ENCODE measurements around the gene HFE. TPM values are rescaled to one million over a fixed set of nuclear protein-coding genes. Genes with fewer than 3 reads are reported as not detected.
"Not testable (repeated sequence)": the region's sequence is repeated elsewhere in the genome, so short reads cannot be mapped to it uniquely, and the experiment has no call there.

The HFE gene
- total RNA-seq, result 1 to 10 TPM in 1 of 2 experiments, under 1 TPM in 1; 0.57 to 1.4 TPM

GRCh38 chr6:26087284-26088115 is at the start of gene HFE:
Gene HFE (plus strand): TSS chr6:26087429. CDS start chr6:26087441, 12 bp downstream.
- intact Hi-C loops (cut with micrococcal nuclease), result no loop called here
- Mint-ChIP-seq H3K36me3 (ENCODE audit: low read depth) (peaks cover 1% of the 10 kb centered on the region), H3K4me3 (peak within 1 kb of the TSS; percentile 77), H3K27ac (peak within 1 kb of the TSS; percentile 59), H3K9me3 (no peaks in the 10 kb centered on the region), H3K4me1 (ENCODE audit: low read depth) (peaks cover 32% of the 10 kb centered on the region), H3K27me3 (ENCODE audit: low read depth) (no peaks in the 10 kb centered on the region)
- DNase-seq, result peak; percentile 48
- CTCF ChIA-PET, result interaction anchor here (1.5 to 20.7 kb wide), 3 partner anchors 10 to 22 kb away, joined by 5 to 570 read pairs (median 64); a partner anchor contains a TSS

GRCh38 chr6:26041946-26042345 is 45.3 kb upstream of the HFE start:
- no peaks in the 10 kb centered on the region for H3K27me3 Mint-ChIP-seq (ENCODE audit: low read depth)
- no peak for DNase-seq
- H3K9me3 Mint-ChIP-seq, result no peaks in the 10 kb centered on the region
- no peak overlapping the region for H3K27ac Mint-ChIP-seq
- H3K4me3 Mint-ChIP-seq, result peak overlapping the region; percentile 83
- peaks cover 3% of the 10 kb centered on the region for H3K36me3 Mint-ChIP-seq (ENCODE audit: low read depth)
- intact Hi-C loops (cut with micrococcal nuclease), result no loop called here
- peaks cover 13% of the 10 kb centered on the region for H3K4me1 Mint-ChIP-seq (ENCODE audit: low read depth)
- CTCF ChIA-PET, result no interaction called here

GRCh38 chr6:26043384-26044139 is 43.7 kb upstream of the HFE start:
- H3K9me3 Mint-ChIP-seq, result no peaks in the 10 kb centered on the region
- H3K36me3 Mint-ChIP-seq (ENCODE audit: low read depth), result peaks cover 3% of the 10 kb centered on the region
- peak overlapping the region; percentile 99 for H3K27ac Mint-ChIP-seq
- no peaks in the 10 kb centered on the region for H3K27me3 Mint-ChIP-seq (ENCODE audit: low read depth)
- intact Hi-C loops (cut with micrococcal nuclease), result loop anchor here (1.0 kb wide), 5 partner anchors 10 to 80 kb away; a partner anchor contains a TSS
- peak; percentile 82 for DNase-seq
- H3K4me3 Mint-ChIP-seq, result peak overlapping the region; percentile 83
- CTCF ChIA-PET, result interaction anchor here (1.0 to 1.8 kb wide), 6 partner anchors 9 to 26 kb away, joined by 3 to 14 read pairs (median 4); a partner anchor contains a TSS
- peaks cover 13% of the 10 kb centered on the region for H3K4me1 Mint-ChIP-seq (ENCODE audit: low read depth)

GRCh38 chr6:26044140-26045064 is 42.8 kb upstream of the HFE start:
- Mint-ChIP-seq H3K4me3 (peak overlapping the region; percentile 83), H3K4me1 (ENCODE audit: low read depth) (peaks cover 13% of the 10 kb centered on the region), H3K9me3 (no peaks in the 10 kb centered on the region), H3K36me3 (ENCODE audit: low read depth) (peaks cover 3% of the 10 kb centered on the region), H3K27ac (peak overlapping the region; percentile 99), H3K27me3 (ENCODE audit: low read depth) (no peaks in the 10 kb centered on the region)
- DNase-seq, result peak; percentile 57
- intact Hi-C loops (cut with micrococcal nuclease), result loop anchor here (1.0 kb wide), 2 partner anchors 11 to 114 kb away; a partner anchor contains a TSS
- CTCF ChIA-PET, result interaction anchor here (0.6 to 2.5 kb wide), 8 partner anchors 8 to 223 kb away, joined by 3 to 15 read pairs (median 4); a partner anchor contains a TSS

- CTCF ChIA-PET, result interaction anchor here (0.6 to 2.5 kb wide), 5 partner anchors 13 to 222 kb away, joined by 3 to 15 read pairs (median 5); a partner anchor contains a TSS
- peak; percentile 84 for DNase-seq
- Mint-ChIP-seq H3K4me3 (peak overlapping the region; percentile 83), H3K27me3 (ENCODE audit: low read depth) (no peaks in the 10 kb centered on the region), H3K9me3 (no peaks in the 10 kb centered on the region), H3K4me1 (ENCODE audit: low read depth) (peaks cover 13% of the 10 kb centered on the region), H3K36me3 (ENCODE audit: low read depth) (peaks cover 3% of the 10 kb centered on the region), H3K27ac (peak overlapping the region; percentile 99)
- intact Hi-C loops (cut with micrococcal nuclease), result loop anchor here (1.0 kb wide), 2 partner anchors 10 to 113 kb away; a partner anchor contains a TSS
These were observed 41.9 kb upstream of the HFE start for GRCh38 chr6:26045065-26045927.

GRCh38 chr6:26045928-26046368 is 41.3 kb upstream of the HFE start:
- CTCF ChIA-PET, result interaction anchor here (1.1 to 2.5 kb wide), 4 partner anchors 14 to 26 kb away, joined by 3 to 15 read pairs (median 6); a partner anchor contains a TSS
- H3K4me3 Mint-ChIP-seq, result peak overlapping the region; percentile 83
- peak overlapping the region; percentile 99 for H3K27ac Mint-ChIP-seq
- no peak for DNase-seq
- H3K27me3 Mint-ChIP-seq (ENCODE audit: low read depth), result no peaks in the 10 kb centered on the region
- H3K36me3 Mint-ChIP-seq (ENCODE audit: low read depth), result peaks cover 3% of the 10 kb centered on the region
- no peaks in the 10 kb centered on the region for H3K9me3 Mint-ChIP-seq
- intact Hi-C loops (cut with micrococcal nuclease), result loop anchor here (1.0 kb wide), 2 partner anchors 9 to 112 kb away; a partner anchor contains a TSS
- peaks cover 13% of the 10 kb centered on the region for H3K4me1 Mint-ChIP-seq (ENCODE audit: low read depth)

- H3K27ac Mint-ChIP-seq, result peak overlapping the region; percentile 75
- DNase-seq; H3K36me3 Mint-ChIP-seq (ENCODE audit: low read depth); H3K4me3 Mint-ChIP-seq; H3K9me3 Mint-ChIP-seq; intact Hi-C loops (cut with micrococcal nuclease); H3K27me3 Mint-ChIP-seq (ENCODE audit: low read depth): not testable (repeated sequence)
- CTCF ChIA-PET, result interaction anchor here (2.5 kb wide), 1 partner anchor 21 kb away, joined by 15 read pairs; no protein-coding TSS in a partner anchor
- H3K4me1 Mint-ChIP-seq (ENCODE audit: low read depth), result peaks cover 13% of the 10 kb centered on the region
These were observed 39.9 kb upstream of the HFE start for GRCh38 chr6:26047329-26047728.

GRCh38 chr6:26048590-26048989 is 38.6 kb upstream of the HFE start:
- Mint-ChIP-seq H3K4me1 (ENCODE audit: low read depth) (peaks cover 7% of the 10 kb centered on the region), H3K9me3 (no peaks in the 10 kb centered on the region), H3K4me3 (no peak overlapping the region), H3K27ac (no peak overlapping the region), H3K36me3 (ENCODE audit: low read depth) (peaks cover 3% of the 10 kb centered on the region), H3K27me3 (ENCODE audit: low read depth) (no peaks in the 10 kb centered on the region)
- intact Hi-C loops (cut with micrococcal nuclease), result no loop called here
- CTCF ChIA-PET, result no interaction called here
- DNase-seq, result no peak

- Mint-ChIP-seq H3K27me3 (ENCODE audit: low read depth) (peaks cover 11% of the 10 kb centered on the region), H3K4me3 (no peak overlapping the region), H3K36me3 (ENCODE audit: low read depth) (peaks cover 8% of the 10 kb centered on the region), H3K27ac (no peak overlapping the region), H3K9me3 (no peaks in the 10 kb centered on the region), H3K4me1 (ENCODE audit: low read depth) (peaks cover 16% of the 10 kb centered on the region)
- intact Hi-C loops (cut with micrococcal nuclease), result no loop called here
- CTCF ChIA-PET, result interaction anchor here (1.9 kb wide), 1 partner anchor 8 kb away, joined by 5 read pairs; a partner anchor contains a TSS
- no peak for DNase-seq
These were observed 35.4 kb upstream of the HFE start for GRCh38 chr6:26051665-26052310.

- intact Hi-C loops (cut with micrococcal nuclease); H3K9me3 Mint-ChIP-seq; DNase-seq; H3K36me3 Mint-ChIP-seq (ENCODE audit: low read depth); H3K27ac Mint-ChIP-seq; H3K4me3 Mint-ChIP-seq: not testable (repeated sequence)
- Mint-ChIP-seq H3K4me1 (ENCODE audit: low read depth) (peaks cover 18% of the 10 kb centered on the region), H3K27me3 (ENCODE audit: low read depth) (peaks cover 11% of the 10 kb centered on the region)
- CTCF ChIA-PET, result interaction anchor here (0.6 to 1.9 kb wide), 2 partner anchors 9 to 21 kb away, joined by 4 to 5 read pairs; a partner anchor contains a TSS
These were observed 34.4 kb upstream of the HFE start for GRCh38 chr6:26052762-26053250.

Data from activated naive CD4-positive, alpha-beta T cell treated with anti-CD3 and anti-CD28 coated beads for 36 hours (primary cell).